Fibroblast of villous mesenchyme (primary cell): ENCODE measurements around the gene HSPA1B. TPM values are rescaled to one million over a fixed set of nuclear protein-coding genes. Genes with fewer than 3 reads are reported as not detected.
"Not testable (repeated sequence)": the region's sequence is repeated elsewhere in the genome, so short reads cannot be mapped to it uniquely, and the experiment has no call there.

ENCODE experiments used
- DNase-seq: peaks from one replicate; pipeline ENCODE4 v3.0.0-alpha.2; 2010; ENCODE audit warnings: low read depth
- H3K4me3 ChIP-seq: 2 replicates; pipeline ENCODE4 v1.5.1; 2011; ENCODE audit warnings: low read depth, mild to moderate bottlenecking, low read length
- CTCF ChIP-seq: IDR thresholded peaks from 2 replicates; pipeline ENCODE4 v1.5.1; 2012; ENCODE audit warnings: low read depth, mild to moderate bottlenecking, low read length; ENCODE audit not compliant: insufficient read depth
- total RNA-seq: library from RNA; depleted of rRNA; stranded (reverse); fragments of >200 nt; gene quantifications from 2 replicates; pipeline ENCODE4 v1.2.3, GENCODE V29; 2012

The HSPA1B gene
- total RNA-seq, 1 donor, result 148 TPM

GRCh38 chr6:31799781-31800180 lies 27.8 kb upstream of the HSPA1B start:
- no peak for TF ChIP-seq CTCF
- no peak overlapping the region for H3K4me3 ChIP-seq
- no peak for DNase-seq

DNA sequence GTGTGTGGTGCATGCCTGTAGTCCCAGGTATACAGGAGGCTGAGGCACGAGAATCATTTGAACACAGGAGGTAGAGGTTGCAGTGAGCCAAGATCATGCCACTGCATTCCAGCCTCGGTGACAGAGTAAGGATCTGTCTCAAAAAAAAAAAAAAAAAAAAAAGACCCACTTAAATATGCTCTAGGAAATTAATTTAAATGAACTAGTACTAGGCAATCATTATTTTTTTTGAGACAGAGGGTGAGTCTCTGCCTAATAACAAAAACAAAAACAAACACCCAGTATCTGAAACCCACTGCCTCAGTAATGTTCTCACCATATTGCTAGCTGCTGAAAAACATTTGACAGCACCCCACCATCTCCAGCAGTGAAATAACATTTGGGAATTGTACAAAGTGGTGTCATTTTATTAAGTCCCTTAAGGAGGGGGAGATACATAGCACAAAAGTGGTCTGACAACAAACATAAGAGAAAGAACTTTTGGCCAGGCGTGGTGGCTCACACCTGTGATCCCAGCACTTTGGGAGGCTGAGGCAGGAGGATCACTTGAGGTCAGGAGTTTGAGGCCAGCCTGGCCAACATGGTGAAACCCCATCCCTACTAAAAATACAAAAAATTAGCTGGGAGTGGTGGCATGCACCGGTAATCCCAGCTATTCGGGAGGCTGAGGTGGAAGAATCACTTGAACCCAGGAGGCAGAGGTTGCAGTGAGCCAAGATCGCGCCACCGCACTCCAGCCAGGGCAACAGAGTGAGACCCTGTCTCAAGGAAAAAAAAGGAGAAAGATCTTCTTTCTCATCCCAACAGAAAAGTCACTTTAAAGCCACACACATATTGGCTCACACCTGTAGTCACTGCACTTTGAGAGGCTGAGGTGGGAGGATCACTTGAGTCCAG lies 26.3 kb upstream of the HSPA1B start:
- DNase-seq, H3K4me3 ChIP-seq: not testable (repeated sequence)

GRCh38 chr6:31805939-31806469 lies 21.5 kb upstream of the HSPA1B start:
- no peak for DNase-seq
- no peak for TF ChIP-seq CTCF
- H3K4me3 ChIP-seq, result peak overlapping the region; percentile 84

DNA sequence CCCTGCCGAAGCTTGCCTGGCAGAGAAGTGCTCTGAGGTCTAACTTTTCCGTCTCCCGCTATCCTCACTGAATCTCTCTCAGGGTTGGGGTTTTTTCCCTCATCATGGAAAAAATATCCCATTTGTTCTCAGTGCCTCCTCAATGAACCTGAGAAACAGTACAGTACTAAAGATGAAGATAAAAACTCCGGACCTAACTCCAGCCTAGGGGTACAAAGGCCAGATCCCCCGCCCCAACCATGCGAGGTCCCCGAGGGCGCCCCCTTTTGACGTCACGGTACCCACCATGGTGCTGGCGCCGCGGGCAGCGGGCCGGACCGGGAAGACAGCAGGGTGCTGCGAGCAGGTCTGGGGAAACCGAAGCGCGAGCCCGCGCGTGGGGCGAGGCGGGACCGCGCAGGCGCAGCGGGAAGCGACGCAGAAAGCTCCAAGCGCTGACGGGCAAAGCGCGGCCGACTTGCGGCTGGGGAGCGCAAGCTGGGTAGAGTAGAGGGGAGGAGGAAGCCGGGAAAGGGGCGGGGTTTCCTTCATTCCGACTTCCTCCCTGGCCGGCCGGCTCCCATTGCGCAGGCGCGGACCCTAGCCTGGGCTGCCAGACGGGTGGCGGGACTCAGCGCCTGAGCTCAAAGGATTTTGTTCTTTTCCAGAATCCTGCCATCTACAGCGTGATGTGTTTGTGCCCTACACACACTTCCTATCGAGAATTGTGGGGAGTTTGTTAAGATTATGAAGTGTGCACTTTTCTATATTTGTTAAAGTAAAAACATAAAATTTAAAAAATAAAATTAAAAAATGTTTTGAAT lies 20.9 kb upstream of the HSPA1B start, which contains the start of gene LSM2:
Gene LSM2 (minus strand): TSS at position 497 of the 803 bp plus-strand sequence. CDS start 209 bp downstream, at position 288.
- peak within 1 kb of the TSS; percentile 84 for H3K4me3 ChIP-seq
- TF ChIP-seq CTCF, result peak; percentile 16
- DNase-seq, result peak; percentile 98

DNA sequence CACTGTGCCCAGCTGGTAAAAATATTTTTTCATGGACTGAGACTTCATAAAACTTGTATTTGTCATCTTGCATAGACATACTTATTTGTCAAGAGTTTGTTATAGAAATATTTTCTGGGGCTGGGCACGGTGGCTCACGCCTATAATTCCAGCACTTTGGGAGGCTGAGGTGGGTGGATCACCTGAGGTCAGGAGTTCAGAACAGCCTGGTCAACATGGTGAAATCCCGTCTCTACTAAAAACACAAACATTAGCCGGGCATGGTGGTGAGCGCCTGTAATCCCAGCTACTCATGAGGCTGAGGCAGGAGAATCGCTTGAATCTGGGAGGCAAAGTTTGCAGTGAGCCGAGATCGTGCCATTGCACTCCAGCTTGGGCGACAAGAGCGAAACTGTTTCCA lies 18.9 kb upstream of the HSPA1B start:
- not testable (repeated sequence) for H3K4me3 ChIP-seq, DNase-seq

- H3K4me3 ChIP-seq, result no peak overlapping the region
- TF ChIP-seq CTCF, result no peak
- no peak for DNase-seq
These were observed 15.9 kb upstream of the HSPA1B start for GRCh38 chr6:31811645-31812044.

DNA sequence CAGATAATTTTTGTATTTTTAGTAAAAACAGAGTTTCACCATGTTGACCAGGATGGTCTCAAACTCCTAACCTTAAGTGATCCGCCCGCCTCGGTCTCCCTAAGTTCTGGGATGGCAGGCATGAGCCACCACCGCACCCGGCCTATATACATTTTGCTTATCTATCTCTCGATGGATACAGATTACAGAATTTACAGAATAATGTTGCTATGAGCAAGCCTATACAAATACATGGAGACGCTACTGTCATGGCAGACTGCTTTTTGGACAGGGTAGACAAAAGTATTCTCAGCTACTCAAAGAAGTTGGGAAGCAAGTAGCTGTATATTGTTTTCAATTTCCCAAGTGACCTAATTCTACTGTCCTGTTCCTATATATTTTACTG lies 14.1 kb upstream of the HSPA1B start:
- no peak for DNase-seq
- peak overlapping the region; percentile 21 for H3K4me3 ChIP-seq
- TF ChIP-seq CTCF, result no peak
